AG09319 (cell line): ENCODE results near the gene SDHC.
A peak's percentile ranks its signal among the peaks of the same experiment; 100 is the strongest.
"Not testable (repeated sequence)": the region's sequence is repeated elsewhere in the genome, so short reads cannot be mapped to it uniquely, and the experiment has no call there.

Experiments used
- DNase-seq: peaks from one replicate; pipeline ENCODE4 v3.0.0-alpha.2; 2010; ENCODE audit warnings: low read depth; ENCODE audit errors: extremely low read depth
- CTCF ChIP-seq: IDR thresholded peaks from 2 replicates; pipeline ENCODE4 v1.5.1; 2011; ENCODE audit warnings: low read depth, mild to moderate bottlenecking, inconsistent platforms, low read length, moderate library complexity

SDHC gene

DNA sequence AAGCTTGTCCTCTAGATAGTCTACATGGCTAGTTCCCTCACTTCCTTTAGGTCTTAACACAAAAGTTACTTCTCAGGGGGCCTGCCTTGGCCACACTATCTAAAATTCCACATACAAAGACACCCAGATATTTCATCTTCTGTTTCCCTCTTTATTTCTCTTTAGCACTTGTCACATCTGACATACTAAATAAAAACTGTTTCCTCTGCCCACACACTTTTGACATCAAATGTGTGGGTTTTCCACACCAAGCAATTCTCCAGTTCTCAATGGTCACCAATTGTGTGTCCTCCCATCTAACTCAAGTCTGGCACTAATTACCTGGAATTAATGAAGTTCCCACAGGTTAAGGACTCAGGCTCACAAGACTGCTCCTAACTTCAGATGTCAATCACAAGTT is 79.0 kb downstream of the SDHC start:
- DNase-seq = no peak
- no peak for TF ChIP-seq CTCF

DNA sequence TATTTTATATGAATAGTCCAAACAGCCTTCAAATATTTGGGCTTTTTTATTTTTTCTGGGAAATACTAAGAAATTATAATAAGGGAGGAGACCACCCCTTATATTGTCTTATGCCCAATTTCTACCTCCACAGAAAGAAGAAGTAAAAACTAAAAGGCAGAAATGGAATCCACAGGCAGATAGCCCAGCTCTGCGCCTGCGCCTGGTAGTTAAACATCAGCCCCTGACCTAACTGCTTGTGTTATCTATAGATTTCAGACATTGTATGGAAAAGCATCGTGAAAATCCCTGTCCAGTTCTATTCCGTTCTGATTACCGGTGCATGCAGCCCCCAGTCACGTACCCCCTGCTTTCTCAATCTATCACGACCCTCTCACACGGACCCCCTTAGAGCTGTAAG is 82.9 kb downstream of the SDHC start:
- DNase-seq = not testable (repeated sequence)

GRCh38 chr1:161398900-161399256 is 84.7 kb downstream of the SDHC start:
- TF ChIP-seq CTCF = no peak
- no peak for DNase-seq

GRCh38 chr1:161399257-161399998 is 85.2 kb downstream of the SDHC start:
- DNase-seq = peak; percentile 80
- peak; percentile 44 for TF ChIP-seq CTCF

DNA sequence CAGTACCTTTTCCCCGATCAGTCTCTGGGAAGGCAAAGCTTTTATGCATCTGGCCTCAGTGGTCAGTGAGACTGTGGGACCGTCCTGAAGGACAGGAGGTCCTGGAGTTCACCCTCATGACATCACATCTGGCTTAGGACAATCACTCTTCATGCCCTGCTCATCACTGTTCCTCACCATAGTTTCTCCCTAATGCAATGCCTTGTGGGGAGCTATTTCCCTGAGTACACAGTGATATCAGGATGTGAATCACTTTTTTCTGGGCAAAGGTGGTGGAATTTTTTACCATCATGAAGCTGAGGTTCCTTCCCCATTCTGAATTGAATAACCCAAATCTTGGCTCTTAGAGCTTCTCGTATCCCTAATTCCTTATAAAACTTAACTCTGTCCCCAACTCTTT is 88.3 kb downstream of the SDHC start:
- no peak for DNase-seq
- TF ChIP-seq CTCF = no peak

- no peak for DNase-seq
- TF ChIP-seq CTCF = no peak
Measured at GRCh38 chr1:161404051-161404597, 89.9 kb downstream of the SDHC start.

DNA sequence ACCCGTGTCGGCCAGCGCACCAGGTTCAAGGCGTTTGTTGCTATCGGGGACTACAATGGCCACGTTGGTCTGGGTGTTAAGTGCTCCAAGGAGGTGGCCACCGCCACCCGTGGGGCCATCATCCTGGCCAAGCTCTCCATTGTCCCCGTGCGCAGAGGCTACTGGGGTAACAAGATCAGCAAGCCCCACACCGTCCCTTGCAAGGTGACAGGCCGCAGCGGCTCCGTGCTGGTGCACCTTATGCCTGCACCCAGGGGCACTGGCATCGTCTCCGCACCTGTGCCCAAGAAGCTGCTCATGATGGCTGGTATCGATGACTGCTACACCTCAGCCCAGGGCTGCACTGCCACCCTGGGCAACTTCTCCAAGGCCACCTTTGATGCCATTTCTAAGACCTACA is 92.4 kb downstream of the SDHC start:
- DNase-seq = not testable (repeated sequence)

GRCh38 chr1:161407451-161407985 is 93.3 kb downstream of the SDHC start:
- no peak for TF ChIP-seq CTCF

More at GRCh38 chr1:161407451-161407985, 93.3 kb downstream of the SDHC start:
- no peak for DNase-seq
